HPDE6-E6E7 (cell line): Measurements from ENCODE around the gene TRAPPC6A.

Experiments used
- DNase-seq: peaks from one replicate; pipeline ENCODE4 v3.0.0; 2011; ENCODE audit warnings: missing footprints; ENCODE audit errors: extremely low spot score

TRAPPC6A gene

DNA sequence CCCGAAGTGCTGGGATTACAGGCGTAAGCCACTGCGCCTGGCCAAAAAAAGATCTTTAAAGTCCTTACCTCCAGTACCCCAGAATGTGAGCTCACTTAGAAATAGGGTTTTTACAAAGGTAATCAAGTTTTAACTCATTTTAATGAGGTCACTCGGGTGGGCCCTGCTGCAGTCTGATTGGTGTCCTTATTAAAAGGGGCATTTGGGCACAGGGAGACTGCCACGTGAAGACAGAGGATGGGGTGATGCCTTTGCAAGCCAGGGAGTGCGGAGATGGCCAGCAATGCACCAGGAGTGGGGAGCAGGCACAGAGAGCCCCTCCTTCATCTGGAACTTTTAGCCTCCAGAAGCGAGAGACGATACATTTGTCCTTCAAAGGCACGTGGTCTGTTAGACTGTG lies 28.9 kb downstream of the TRAPPC6A start:
- DNase-seq: no peak

DNA sequence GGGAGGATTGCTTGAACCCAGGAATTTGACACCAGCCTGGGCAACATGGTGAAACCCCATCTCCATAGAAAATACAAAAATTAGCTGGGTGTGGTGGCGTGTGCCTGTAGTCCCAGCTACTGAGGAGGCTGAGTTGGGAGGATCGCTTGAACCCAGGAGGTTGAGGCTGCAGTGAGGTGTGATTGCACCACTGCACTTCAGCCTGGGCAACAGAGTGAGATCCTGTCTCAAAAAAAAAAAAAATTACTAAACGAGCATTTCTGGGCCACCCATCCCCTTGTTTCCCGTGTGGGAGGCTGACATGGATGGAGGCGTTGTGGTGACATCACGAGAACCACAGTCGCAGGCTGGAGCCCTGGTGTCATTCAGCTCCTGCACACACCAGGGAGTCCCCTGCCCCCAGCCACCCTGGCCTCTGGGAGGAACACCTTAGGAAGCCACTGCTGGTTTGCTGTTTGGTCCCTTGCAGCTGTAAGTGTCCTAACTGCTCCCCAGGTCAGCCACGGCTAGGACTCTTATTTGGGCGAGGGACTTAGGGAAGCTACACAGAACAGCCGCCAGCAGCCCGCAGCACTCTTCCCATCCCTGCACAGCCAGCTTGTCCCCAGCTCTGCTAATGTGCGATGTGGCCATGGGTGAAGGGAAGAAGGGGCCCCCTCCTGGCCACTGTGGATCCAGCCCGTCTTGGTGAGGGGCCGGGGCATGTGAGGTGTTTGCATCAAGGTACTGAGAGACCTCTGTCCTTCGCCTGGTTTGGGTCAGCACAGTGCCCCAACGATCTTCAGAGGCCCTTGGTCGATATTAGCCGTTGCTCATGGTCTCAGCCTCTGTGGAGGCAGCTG lies 30.0 kb downstream of the TRAPPC6A start:
- no peak for DNase-seq

DNA sequence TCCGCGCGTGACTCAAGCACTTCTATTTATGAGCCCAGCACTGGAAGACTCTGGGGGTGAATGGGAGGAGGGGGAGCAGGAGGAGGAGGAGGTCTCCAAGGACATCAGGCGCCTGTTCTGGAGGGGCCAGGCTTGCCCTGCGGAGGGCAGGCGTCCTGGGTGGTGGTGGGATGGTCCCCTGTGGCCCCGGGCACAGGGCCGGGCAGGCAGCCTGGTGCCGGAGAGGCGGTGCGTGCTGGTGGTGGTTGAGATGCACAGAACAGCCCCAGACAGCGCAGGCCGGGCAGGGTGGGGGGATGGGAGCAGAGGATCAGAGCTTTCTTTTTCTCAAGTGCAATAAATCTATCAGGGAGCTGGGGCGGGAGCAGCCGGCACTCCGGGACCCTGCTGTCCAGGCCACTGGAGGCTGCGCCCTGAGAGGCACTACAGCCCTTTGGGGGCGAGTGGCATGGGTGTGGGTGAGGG lies 31.3 kb downstream of the TRAPPC6A start:
- DNase-seq: no peak

DNA sequence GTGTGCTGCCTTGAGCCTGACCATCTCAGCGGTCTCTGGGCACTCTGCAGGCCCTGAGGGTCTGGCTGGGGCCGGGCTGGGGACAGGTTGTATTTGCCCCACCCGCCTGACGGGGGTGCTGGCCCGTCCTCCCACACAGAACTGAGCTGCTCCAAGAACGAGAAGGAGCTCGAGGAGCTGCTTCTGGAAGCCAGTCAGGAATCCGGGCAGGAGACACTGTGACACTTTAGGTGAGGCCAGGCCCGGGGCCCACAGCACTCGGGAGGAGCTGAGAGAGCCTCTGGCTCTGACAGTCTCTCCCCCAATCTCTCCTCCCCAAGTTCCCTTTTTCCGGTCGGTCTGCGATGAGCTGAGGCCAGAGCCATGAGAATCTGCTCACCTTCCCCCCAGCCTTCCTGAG lies 31.8 kb downstream of the TRAPPC6A start:
- no peak for DNase-seq

DNA sequence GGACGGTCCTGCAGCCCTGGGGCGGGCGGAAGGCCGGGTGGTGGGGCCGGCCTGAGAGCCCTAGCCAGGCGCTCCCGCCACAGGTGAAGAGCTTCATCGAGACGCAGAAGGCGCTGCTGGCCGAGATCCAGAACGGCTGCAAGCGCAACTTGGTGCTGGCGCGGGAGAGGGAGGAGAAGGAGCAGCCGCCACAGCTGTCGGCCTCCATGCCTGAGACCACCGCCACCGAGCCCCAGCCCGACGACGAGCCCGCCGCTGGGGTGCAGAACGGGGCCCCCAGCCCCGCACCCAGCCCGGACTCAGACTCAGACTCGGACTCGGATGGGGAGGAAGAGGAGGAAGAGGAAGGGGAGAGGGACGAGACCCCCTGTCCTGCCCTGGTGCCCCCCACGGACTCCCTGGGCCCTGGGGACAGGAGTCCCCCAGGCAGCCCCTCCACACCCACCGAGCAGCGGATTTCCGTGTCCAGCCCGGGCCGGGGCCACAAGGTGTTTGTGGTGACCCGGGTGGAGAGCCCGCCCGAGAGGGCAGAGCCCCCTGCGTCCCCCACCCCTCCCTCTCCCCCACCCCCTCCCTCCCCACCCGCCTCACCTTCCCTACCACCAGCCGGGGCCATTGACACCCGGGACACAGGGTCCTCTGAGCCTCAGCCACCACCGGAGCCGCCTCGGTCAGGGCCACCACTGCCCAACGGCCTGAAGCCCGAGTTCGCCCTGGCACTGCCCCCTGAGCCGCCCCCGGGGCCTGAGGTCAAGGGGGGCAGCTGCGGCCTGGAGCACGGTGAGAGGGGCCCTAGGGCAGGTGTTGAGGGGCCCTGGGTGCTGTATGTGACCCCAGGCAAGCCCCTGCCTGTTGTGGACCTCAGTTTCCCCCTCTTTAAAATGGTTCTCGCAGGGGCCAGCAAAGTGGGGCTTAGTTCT lies 32.5 kb downstream of the TRAPPC6A start:
- DNase-seq: no peak

DNA sequence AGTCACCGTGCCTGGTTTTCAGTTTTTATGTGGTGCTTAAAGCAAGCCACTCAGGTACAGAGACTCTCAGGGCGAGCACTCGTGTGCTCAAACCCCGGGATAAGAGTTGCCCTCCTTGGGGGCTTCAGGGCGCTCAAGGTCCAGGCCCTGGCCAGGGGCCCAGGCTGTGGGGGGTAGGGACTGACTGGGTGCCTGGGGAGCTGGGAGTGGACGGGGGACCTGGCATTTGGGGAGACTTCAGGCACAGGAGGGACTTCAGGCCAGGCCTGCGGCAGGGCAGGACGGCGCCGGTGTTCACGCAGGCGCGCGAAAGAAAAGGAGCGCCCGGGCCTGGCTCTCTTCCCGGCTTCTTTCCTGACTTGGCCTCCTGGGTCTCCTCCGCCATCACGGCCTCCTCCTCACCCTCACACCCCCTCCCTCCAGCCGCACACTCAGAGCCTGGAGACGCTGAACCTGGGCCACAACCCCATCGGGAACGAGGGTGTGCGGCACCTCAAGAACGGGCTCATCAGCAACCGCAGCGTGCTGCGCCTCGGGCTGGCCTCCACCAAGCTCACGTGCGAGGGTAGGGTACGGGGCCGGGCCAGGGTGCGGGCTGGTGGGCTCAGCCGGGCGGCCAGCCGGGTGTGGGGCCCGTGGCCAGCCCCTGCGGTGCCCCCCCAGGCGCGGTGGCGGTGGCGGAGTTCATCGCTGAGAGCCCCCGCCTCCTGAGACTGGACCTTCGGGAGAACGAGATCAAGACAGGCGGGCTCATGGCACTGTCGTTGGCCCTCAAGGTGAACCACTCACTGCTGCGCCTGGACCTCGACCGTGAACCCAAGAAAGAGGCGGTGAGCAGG lies 33.4 kb downstream of the TRAPPC6A start:
- DNase-seq: no peak

DNA sequence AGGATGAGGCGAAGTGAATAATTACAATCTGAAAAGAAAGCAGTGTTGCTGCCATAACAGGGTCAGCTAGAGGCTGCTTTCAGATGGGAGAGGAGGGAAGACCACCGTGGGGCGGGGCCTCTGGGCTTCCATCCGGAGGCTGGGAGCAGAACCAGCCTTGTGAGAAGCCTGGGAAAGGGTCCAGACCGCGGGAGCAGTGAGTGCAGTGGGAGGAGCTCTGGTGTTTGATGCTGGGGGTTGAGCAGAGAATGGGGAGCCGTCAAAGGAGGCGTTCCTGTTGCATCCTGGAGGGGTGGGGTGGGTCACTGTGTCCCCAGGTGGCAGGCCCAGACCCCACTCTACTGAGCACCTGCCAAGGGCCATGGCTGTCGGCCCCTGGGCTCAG lies 35.3 kb downstream of the TRAPPC6A start:
- DNase-seq: no peak

DNA sequence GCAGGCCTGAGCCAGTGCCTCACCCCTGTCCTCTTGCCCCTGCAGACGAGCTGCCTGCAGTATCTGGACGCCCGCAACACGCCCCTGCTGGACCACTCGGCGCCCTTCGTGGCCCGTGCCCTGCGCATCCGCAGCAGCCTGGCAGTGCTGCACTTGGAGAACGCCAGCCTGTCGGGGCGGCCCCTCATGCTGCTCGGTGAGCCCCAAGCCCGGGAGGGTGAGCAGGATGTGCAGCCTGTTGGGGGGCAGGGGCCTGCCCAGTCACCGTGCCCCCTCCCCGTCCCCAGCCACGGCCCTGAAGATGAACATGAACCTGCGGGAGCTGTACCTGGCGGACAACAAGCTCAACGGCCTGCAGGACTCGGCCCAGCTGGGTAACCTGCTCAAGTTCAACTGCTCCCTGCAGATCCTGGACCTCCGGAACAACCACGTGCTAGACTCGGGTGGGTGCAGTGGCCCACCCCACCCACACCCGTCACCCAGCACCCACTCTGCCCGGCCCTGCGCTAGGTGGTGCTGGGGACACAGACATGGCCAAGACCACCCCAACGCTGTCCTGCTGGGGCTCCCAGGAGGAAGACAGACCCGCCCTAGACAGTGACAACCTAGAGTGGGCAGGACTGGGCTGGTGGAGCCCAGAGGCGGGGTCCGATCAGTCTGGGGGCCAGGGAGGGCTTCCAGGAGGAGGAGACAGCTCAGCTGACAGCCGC lies 35.9 kb downstream of the TRAPPC6A start:
- DNase-seq: no peak

DNA sequence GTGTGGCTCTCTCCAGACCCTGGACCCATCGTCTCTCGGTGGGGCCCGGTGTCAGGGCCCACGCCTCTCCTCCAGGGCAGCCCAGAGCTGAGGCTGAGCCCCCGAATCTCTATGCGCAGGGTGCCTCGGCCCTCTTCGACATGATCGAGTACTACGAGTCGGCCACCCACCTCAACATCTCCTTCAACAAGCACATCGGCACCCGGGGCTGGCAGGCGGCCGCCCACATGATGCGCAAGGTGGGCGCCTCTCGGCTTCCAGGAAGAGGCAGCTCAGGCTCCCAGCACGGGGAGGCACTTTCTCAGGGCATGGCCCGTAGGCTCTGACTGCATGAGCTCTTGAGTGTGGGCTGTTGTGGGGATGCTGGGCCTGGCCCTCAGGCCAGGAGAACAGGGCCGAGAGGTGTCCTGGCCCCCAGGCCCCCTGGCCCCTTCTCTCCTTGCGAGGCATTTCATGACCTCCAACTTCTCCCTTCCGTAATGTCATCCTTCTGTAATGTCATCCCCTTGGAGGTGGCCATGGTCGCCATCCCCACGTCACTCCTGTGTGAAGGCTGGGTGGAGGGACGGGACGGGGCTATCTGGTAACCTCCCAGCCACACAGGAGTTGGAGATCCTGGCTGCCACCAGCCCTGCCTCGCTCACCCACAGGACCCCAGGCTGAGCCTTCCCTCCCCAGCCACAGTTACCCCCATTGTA lies 36.7 kb downstream of the TRAPPC6A start:
- DNase-seq: no peak

DNA sequence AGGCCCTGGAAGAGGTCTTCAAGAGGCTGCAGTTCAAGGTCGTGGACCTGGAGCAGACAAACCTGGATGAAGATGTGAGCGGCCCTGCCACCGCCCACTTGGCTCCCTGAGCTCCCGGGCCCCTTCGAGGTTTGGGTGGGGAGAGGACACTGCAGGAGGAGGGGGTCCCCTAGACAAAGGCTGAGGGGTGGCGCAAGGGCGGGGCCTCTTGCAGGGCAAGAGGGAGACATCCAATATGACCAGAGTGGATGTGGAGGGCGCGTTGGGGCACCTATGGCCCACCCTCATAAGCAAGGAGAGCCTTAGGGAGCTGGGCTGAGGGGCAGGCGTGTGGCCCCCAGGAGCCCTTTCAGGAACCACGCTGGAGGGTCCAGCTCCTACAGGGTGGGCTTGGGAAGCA lies 37.5 kb downstream of the TRAPPC6A start:
- no peak for DNase-seq

DNA sequence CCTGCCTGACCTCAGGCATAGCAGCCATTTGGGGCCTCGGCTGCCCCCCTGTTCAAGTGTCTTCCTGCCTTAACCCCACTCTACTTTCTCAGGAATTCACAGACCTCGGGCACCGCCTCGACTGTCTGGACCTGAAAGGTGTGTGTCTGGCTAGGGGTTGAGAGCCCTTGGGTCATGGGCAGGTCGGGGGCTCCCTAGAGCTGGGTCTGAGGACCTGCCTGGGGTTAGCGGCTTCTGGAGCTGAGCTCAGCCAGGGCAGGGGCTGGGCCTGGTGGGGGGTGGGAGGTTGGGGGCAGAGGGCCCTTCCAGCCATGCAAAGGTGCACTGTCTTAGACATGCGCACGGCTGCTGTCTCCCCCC lies 37.9 kb downstream of the TRAPPC6A start:
- DNase-seq: no peak

DNA sequence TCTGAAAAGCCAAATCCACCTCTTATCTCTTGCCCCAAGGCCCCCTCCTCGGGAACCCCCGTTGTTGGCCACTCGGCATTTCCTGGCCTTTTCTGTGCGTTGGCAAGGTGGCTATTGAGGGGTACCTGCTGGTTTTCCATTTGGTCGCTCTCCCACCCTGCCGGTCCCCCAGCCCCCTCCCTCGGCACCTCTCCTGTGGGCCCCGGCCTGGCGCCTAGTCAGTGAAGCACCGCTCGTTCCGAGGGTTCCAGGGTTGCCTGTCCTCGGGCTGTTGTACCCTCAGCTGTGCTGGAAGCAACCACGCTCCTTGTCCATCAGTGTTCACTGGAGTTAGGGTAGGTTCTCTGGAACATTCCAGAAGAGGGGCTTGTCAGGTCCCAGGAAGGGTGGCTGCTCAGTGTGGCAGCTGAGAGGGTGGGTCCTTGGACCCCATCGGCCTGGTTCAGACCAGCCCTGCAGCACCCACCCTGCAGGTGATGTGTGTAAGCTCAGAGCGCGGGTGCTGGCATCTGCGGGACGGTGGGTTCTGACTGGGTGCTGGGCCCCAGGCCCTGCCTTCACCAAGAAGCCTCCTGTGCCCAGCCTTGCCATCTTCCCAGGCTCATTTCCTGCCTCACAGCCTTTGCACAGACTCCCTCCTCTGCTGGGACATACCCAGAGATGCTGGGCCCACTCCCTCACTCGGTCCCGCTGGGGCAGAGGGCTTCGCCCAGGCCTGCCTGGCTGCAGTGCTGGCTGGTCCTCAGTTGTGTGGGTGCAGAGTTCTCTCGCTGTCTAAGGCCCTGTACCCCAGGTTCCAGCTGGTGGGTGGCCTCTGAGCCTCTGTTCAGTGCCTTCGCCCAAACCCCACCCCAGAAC lies 38.5 kb downstream of the TRAPPC6A start:
- no peak for DNase-seq

DNA sequence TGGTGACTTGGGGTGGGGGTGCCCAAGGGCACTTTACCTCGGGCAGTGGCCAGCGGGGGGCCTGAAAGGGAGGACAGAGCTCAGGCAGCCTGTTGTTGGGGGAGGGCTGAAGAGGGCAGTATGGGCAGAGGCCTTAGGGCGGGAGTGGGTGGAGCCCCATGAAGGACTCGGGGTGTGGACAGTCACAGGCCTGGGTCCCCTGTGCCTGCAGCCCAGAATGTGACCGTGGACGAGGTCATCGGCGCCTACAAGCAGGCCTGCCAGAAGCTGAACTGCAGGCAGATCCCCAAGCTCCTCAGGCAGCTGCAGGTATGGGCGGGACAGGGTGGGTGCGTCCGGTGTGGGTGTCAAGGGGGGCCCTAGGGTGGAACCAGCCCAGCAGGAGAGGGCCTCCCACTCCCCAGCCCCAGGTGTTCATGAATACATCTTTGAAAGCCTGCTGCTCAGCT lies 39.7 kb downstream of the TRAPPC6A start:
- DNase-seq: no peak

DNA sequence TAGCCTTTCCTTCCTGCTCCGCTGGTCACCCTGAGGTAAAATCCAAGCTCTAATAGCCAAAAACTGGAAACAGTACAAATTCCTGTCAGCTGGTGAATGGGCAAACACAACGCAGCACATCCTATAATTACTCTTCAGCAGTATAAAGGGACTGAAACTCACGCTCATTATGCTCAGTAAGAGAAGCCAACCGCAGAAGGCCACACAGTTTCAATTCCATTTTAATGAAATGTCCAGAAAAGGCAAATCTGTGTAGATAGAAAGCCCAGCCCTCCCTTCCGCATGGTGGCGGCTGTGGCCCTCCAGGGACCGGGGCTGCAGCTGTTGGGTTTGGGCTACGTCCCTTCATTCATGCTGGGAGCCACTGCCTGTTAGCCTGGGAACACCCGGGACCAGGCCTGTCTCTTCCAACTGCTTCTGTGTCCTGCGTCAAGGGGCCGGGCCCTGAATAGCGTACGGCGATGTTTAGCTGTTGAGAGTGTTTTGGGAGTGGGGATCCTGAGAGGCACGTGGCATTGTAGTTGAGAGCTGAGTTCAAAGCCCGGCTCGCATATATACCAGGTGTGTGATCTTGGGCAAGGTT lies 40.8 kb downstream of the TRAPPC6A start:
- DNase-seq: no peak

DNA sequence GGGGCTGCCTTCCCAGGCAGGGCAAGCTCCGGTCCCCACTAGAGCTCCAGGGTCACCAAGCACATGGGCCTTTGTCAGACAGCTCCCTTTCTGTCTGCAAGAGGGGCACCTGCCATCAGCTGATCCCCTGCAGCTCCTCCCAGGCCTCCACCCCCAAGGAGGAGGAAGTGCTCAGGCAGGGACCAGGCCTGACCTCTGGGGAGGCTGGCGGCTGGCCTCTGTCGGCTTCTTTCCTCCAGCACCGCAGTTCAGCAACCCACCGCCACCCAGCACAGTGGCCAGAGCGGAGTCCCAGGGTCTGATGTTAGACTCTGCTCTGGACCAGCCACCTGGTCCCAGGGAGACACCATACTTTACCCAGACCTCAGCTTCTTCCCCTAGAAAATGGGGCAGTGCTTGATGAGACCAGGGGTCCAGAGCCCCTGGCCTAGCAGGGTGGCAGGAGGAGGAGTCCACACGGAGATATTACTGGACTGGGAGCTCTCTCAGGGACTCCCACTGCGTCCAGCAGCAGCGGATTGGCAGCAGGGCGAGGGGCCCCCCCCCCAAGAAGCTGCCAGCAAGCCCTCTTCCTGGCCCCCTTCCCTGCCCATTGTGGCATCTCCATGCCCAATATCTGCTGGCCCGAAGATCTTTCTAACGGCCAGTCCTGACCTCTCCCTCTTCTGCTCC lies 41.4 kb downstream of the TRAPPC6A start:
- DNase-seq: no peak

DNA sequence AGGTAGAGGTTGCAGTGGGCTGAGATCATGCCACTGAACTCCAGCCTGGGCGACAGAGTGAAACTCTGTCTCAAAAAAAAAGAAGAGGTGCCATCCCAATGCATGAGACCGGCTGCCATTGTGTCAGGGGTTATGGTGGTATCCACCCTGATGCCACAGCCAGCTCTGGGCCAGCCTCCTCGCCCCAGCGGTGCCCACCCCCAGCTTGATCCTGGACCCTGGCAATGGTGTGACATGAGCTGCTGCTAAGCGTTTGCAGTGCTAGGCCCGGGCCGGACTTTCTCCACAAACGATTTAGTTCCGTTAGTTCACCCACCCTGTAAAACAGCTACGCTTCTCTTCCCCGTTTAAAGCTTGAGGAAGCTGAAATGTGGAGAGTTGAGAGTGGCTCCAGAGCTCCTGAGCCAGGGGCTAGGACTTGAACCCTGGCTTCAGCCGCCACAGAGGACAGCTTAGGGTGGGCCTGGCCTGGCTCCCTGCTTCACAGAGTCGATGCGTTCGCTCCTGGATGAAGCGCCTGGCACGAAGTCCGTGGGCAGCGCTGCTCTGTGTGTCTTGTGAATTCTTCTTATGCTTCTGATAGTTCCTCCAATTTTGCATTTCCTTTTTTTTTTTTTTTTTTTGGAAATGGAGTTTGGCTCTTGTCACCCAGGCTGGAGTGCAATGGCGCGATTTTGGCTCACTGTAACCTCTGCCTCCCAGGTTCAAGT lies 42.7 kb downstream of the TRAPPC6A start:
- DNase-seq: no peak

DNA sequence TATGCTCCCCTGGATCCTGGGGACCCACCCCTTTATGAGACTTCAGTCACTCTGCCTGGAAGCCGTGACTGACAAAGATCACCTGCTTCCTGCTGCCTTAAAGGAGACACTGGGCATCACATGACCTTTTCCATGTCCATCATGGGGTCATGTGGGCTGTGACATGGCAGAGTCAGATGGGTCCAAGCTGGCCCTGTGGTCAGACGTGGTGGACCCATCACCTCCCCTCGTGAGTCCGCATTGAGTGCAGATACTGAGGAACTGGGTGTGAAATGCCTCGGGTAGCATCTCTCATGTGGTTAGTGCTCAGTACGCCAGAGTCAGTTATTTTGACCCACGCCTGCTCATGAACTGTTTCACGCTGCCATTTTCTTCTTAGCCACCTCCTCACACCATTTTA lies 44.4 kb downstream of the TRAPPC6A start:
- no peak for DNase-seq
